ENCODE data around the gene THADA.

DNA sequence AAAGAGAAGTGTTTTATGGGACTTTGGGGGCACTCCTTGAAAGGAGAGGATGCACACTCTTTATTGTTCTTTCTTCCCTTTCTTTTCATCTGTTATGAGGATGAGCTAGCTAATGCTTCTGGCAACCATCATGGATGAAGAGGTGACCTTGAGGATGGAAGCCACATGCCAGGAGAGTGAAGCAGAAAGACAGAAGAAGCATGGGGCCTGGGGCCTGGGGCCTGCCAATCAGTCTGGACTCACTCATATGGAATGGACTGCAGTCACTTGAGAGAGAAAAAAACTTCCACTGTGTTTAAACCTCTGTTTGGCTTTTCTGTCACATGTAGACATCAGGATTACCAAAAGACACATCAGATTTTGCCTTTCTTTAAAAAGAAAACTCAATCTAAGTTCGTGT is 333.6 kb downstream of the THADA start:
- TF ChIP-seq, protein P1, sequence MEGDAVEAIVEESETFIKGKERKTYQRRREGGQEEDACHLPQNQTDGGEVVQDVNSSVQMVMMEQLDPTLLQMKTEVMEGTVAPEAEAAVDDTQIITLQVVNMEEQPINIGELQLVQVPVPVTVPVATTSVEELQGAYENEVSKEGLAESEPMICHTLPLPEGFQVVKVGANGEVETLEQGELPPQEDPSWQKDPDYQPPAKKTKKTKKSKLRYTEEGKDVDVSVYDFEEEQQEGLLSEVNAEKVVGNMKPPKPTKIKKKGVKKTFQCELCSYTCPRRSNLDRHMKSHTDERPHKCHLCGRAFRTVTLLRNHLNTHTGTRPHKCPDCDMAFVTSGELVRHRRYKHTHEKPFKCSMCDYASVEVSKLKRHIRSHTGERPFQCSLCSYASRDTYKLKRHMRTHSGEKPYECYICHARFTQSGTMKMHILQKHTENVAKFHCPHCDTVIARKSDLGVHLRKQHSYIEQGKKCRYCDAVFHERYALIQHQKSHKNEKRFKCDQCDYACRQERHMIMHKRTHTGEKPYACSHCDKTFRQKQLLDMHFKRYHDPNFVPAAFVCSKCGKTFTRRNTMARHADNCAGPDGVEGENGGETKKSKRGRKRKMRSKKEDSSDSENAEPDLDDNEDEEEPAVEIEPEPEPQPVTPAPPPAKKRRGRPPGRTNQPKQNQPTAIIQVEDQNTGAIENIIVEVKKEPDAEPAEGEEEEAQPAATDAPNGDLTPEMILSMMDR (IDR thresholded peaks at IDR 0.05; ENCODE audit: borderline replicate concordance, extremely low read depth, low read length, poor library complexity, severe bottlenecking), result no peak
- TF ChIP-seq EZH2 (IDR thresholded peaks at IDR 0.05; ENCODE audit: borderline replicate concordance, low read depth, low read length, severe bottlenecking), result no peak
